Spleen (tissue), 11 donors: ENCODE data around the gene TRIM8. TPM values are rescaled to one million over a fixed set of nuclear protein-coding genes. Genes with fewer than 3 reads are reported as not detected.

Experiments used
- DNase-seq: peaks from one replicate; pipeline ENCODE4 v3.0.0-alpha.2; 2020
- H3K27ac ChIP-seq, 8 donors: fragments of 200-600 bp; sonication (generic) in 7 of 8; 1 replicate in 4 of 8; 2 replicates in 4 of 8; pipeline versions ENCODE4 v1.5.0 to v1.8.0; 2016 to 2021; ENCODE audit warnings: inconsistent platforms in 4 of 8, mild to moderate bottlenecking in 4 of 8, moderate library complexity in 1 of 8
- H3K27me3 ChIP-seq, 7 donors: fragments of 200-600 bp; sonication (generic) in 6 of 7; replicated peaks in 1 of 7; 1 replicate in 4 of 7; 2 replicates in 3 of 7; pipeline versions ENCODE4 v1.5.0 to v1.8.0; 2016 to 2021; ENCODE audit warnings: inconsistent platforms in 3 of 7, mild to moderate bottlenecking in 1 of 7
- H3K36me3 ChIP-seq, 6 donors: fragments of 200-600 bp; sonication (generic) in 5 of 6; 1 replicate in 4 of 6; 2 replicates in 2 of 6; pipeline versions ENCODE4 v1.5.0 to v1.8.0; 2016 to 2021; ENCODE audit warnings: inconsistent platforms in 2 of 6
- H3K4me1 ChIP-seq, 6 donors: fragments of 200-600 bp; sonication (generic) in 5 of 6; 1 replicate in 3 of 6; 2 replicates in 3 of 6; pipeline versions ENCODE4 v1.5.0 to v1.8.0; 2016 to 2021; ENCODE audit warnings: inconsistent platforms in 3 of 6
- H3K4me3 ChIP-seq, 8 donors: fragments of 200-600 bp; sonication (generic) in 7 of 8; 1 replicate in 4 of 8; 2 replicates in 4 of 8; pipeline versions ENCODE4 v1.5.0 to v1.8.0; 2016 to 2021; ENCODE audit warnings: inconsistent platforms in 4 of 8, mild to moderate bottlenecking in 4 of 8, moderate library complexity in 2 of 8
- H3K9me3 ChIP-seq, 8 donors: fragments of 200-600 bp; sonication (generic) in 7 of 8; 1 replicate in 4 of 8; 2 replicates in 4 of 8; pipeline versions ENCODE4 v1.5.0 to v1.8.0; 2016 to 2021; ENCODE audit warnings: inconsistent platforms in 4 of 8
- POLR2A ChIP-seq, 3 donors: fragments of 450-650 bp; IDR thresholded peaks; one replicate each; pipeline ENCODE4 v1.5.1; 2017; ENCODE audit warnings: antibody characterized with exemption in 3 of 3, mild to moderate bottlenecking in 1 of 3
- POLR2AphosphoS5 ChIP-seq, 3 donors: sonication (generic); formaldehyde crosslinking; IDR thresholded peaks; one replicate each; pipeline ENCODE4 v1.5.1; 2017; ENCODE audit warnings: antibody characterized with exemption in 3 of 3
- WGBS, 5 donors: extraction: QIAGEN DNeasy Blood & Tissue Kit in 3 of 5; methylation state at CpG; one replicate each; pipeline versions ENCODE4 v1.1.5 to v1.1.7; 2013 to 2018; 5-methylcytosine and 5-hydroxymethylcytosine counted together
- intact Hi-C: fragments of 100-400 bp; cut with DNase I; formaldehyde crosslinking; loops from one replicate; pipeline ENCODE4 v1.15.0; 2023; ENCODE audit warnings: low total_unique reads
- polyA plus RNA-seq, 3 donors: library from polyadenylated mRNA; stranded (reverse); fragments of 200-250 nt; gene quantifications; one replicate each; pipeline ENCODE4 v1.2.1, GENCODE V29; 2013
- total RNA-seq, 7 donors: library from RNA; depleted of rRNA in 3 of 7; stranded (reverse); fragments of >200 nt in 3 of 7; fragmentation: NEBNext Ultra II Directional in 4 of 7; extraction: Animal tissue kit (Norgen Biotek cat#: 25700) in 4 of 7; gene quantifications; one replicate each; pipeline versions ENCODE4 v1.1.0 to v1.2.1, GENCODE V29; 2016 to 2021
- TF ChIP-seq, protein P1 (sequence below), 11 experiments: fragments of 200-600 bp in 7 of 11; fragments of 450-650 bp in 4 of 11; sonication (generic) in 4 of 11; IDR thresholded peaks in 8 of 11; conservative IDR thresholded peaks in 3 of 11; 1 replicate in 7 of 11; 2 replicates in 4 of 11; pipeline versions ENCODE4 v1.4.0 to v1.8.0; 2016 to 2021; ENCODE audit warnings: antibody characterized with exemption in 11 of 11, inconsistent platforms in 4 of 11, mild to moderate bottlenecking in 1 of 11
- donor health status: healthy with polysubstance abuse.
- donor health status: DM: no; HTN: no; CAD: no; lungs with moderate emphysema.
- donor health status: DM: no; HTN: no; CAD: no.
- donor health status: Bipolar disorder and iron deficiency.
- donor health status: healthy.
- donor health status: DM: no; HTN: no; CAD: no.
- donor health status: DM: yes; HTN: yes; CAD: no.

TRIM8 gene
- total and polyA plus RNA-seq, 10 donors = 23.5 to 116 (median 87.8) TPM

GRCh38 chr10:102627736-102628293 lies 16.5 kb upstream of the TRIM8 start:
- TF ChIP-seq POLR2AphosphoS5 (IDR thresholded peaks at IDR 0.05) (no peak), POLR2A (IDR thresholded peaks at IDR 0.05) (no peak)
- TF ChIP-seq, protein P1, sequence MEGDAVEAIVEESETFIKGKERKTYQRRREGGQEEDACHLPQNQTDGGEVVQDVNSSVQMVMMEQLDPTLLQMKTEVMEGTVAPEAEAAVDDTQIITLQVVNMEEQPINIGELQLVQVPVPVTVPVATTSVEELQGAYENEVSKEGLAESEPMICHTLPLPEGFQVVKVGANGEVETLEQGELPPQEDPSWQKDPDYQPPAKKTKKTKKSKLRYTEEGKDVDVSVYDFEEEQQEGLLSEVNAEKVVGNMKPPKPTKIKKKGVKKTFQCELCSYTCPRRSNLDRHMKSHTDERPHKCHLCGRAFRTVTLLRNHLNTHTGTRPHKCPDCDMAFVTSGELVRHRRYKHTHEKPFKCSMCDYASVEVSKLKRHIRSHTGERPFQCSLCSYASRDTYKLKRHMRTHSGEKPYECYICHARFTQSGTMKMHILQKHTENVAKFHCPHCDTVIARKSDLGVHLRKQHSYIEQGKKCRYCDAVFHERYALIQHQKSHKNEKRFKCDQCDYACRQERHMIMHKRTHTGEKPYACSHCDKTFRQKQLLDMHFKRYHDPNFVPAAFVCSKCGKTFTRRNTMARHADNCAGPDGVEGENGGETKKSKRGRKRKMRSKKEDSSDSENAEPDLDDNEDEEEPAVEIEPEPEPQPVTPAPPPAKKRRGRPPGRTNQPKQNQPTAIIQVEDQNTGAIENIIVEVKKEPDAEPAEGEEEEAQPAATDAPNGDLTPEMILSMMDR (IDR thresholded peaks at IDR 0.05 in 8 of 11, conservative IDR thresholded peaks at IDR 0.05 in 3 of 11) = no peak
- DNase-seq = peak; percentile 69
- H3K4me3 ChIP-seq = no peak overlapping the region
- peaks cover 21 to 82% (median 49%) of the 10 kb centered on the region in 6 donors for H3K4me1 ChIP-seq
- H3K27ac ChIP-seq = peak overlapping the region; percentile 48 to 86 (median 77)
- peaks cover 0 to 53% (median 8%) of the 10 kb centered on the region in 6 donors for H3K36me3 ChIP-seq
- no peaks in the 10 kb centered on the region for H3K27me3 ChIP-seq
- H3K9me3 ChIP-seq = no peaks in the 10 kb centered on the region
- WGBS, 5 donors = 53 to 76% (median 70%) methylated on average over 7 to 9 of the region's 9 CpGs
- intact Hi-C loops = no loop called here

- TF ChIP-seq POLR2A (IDR thresholded peaks at IDR 0.05) = no peak
- TF ChIP-seq, protein P1 (IDR thresholded peaks at IDR 0.05 in 8 of 11, conservative IDR thresholded peaks at IDR 0.05 in 3 of 11) = peak in 2 of 11 experiments; percentile 8 to 21
- peak; percentile 29 to 65 (median 47) for TF ChIP-seq POLR2AphosphoS5 (IDR thresholded peaks at IDR 0.05)
- Histone ChIP-seq H3K27me3 (no peaks in the 10 kb centered on the region), H3K4me1 (peaks cover 27 to 89% (median 56%) of the 10 kb centered on the region in 6 donors), H3K27ac (peak overlapping the region in 7 of 8 donors; percentile 67 to 86 (median 79)), H3K36me3 (peaks cover 0 to 53% (median 8%) of the 10 kb centered on the region in 6 donors), H3K4me3 (no peak overlapping the region), H3K9me3 (no peaks in the 10 kb centered on the region)
- intact Hi-C loops = no loop called here
- peak; percentile 79 for DNase-seq
- 62 to 77% (median 65%) methylated on average over 6 to 11 of the region's 11 CpGs for WGBS, 5 donors
Measured at GRCh38 chr10:102628451-102628911, 15.8 kb upstream of the TRIM8 start.

GRCh38 chr10:102629661-102630614 lies 14.3 kb upstream of the TRIM8 start:
- H3K4me3 ChIP-seq = no peak overlapping the region
- H3K27me3 ChIP-seq = no peaks in the 10 kb centered on the region
- intact Hi-C loops = no loop called here
- TF ChIP-seq POLR2AphosphoS5 (IDR thresholded peaks at IDR 0.05) = no peak
- TF ChIP-seq, protein P1 (IDR thresholded peaks at IDR 0.05 in 8 of 11, conservative IDR thresholded peaks at IDR 0.05 in 3 of 11) = no peak
- TF ChIP-seq POLR2A (IDR thresholded peaks at IDR 0.05) = no peak
- peaks cover 0 to 53% (median 8%) of the 10 kb centered on the region in 6 donors for H3K36me3 ChIP-seq
- WGBS, 5 donors = 84 to 91% (median 88%) methylated on average over 16 to 22 of the region's 22 CpGs
- peak; percentile 66 for DNase-seq
- H3K27ac ChIP-seq = peak overlapping the region in 7 of 8 donors; percentile 23 to 86 (median 79)
- H3K4me1 ChIP-seq = peaks cover 36 to 100% (median 71%) of the 10 kb centered on the region in 6 donors
- H3K9me3 ChIP-seq = no peaks in the 10 kb centered on the region
